ENCODE results near the gene SFMBT2.

GRCh38 chr10:7403620-7404019 is 7.2 kb downstream of the SFMBT2 start:
- TF ChIP-seq POLR2A (IDR thresholded peaks at IDR 0.05) (no peak), CTCF (IDR thresholded peaks at IDR 0.05) (no peak)

Measured in body of pancreas (tissue), 4 donors.